Esophagus muscularis mucosa (tissue), 4 donors: ENCODE measurements around the gene NKIRAS2.

Experiments used
- EP300 ChIP-seq: sonication (generic); formaldehyde crosslinking; IDR thresholded peaks from one replicate; pipeline ENCODE4 v1.6.1; 2017; ENCODE audit warnings: antibody characterized with exemption
- POLR2AphosphoS5 ChIP-seq, 2 donors: sonication (generic); formaldehyde crosslinking; IDR thresholded peaks; one replicate each; pipeline ENCODE4 v1.6.1; 2017; ENCODE audit warnings: antibody characterized with exemption in 2 of 2
- TF ChIP-seq, protein P1 (sequence below), 3 experiments: fragments of 200-600 bp in 2 of 3; fragments of 450-650 bp in 1 of 3; sonication (generic) in 2 of 3; IDR thresholded peaks; one replicate each; pipeline ENCODE4 v1.5.1; 2017 to 2019; ENCODE audit warnings: antibody characterized with exemption in 3 of 3, mild to moderate bottlenecking in 2 of 3, moderate library complexity in 1 of 3

GRCh38 chr17:41987642-41988041 lies 32.2 kb upstream of the NKIRAS2 start:
- TF ChIP-seq, protein P1, sequence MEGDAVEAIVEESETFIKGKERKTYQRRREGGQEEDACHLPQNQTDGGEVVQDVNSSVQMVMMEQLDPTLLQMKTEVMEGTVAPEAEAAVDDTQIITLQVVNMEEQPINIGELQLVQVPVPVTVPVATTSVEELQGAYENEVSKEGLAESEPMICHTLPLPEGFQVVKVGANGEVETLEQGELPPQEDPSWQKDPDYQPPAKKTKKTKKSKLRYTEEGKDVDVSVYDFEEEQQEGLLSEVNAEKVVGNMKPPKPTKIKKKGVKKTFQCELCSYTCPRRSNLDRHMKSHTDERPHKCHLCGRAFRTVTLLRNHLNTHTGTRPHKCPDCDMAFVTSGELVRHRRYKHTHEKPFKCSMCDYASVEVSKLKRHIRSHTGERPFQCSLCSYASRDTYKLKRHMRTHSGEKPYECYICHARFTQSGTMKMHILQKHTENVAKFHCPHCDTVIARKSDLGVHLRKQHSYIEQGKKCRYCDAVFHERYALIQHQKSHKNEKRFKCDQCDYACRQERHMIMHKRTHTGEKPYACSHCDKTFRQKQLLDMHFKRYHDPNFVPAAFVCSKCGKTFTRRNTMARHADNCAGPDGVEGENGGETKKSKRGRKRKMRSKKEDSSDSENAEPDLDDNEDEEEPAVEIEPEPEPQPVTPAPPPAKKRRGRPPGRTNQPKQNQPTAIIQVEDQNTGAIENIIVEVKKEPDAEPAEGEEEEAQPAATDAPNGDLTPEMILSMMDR (IDR thresholded peaks at IDR 0.05) = no peak
- TF ChIP-seq EP300 = no peak
- TF ChIP-seq POLR2AphosphoS5 (IDR thresholded peaks at IDR 0.05) = no peak
